Activated T-helper 2 cell treated with anti-CD3 and anti-CD28 coated beads, Interferon-gamma antibody, Interleukin-2, Interleukin-4, amounts not matched to agents 10 μg/mL and 5 μg/mL and 100 μg/mL, durations not matched to agents 14 hours and 24 hours and 36 hours (primary cell): Measurements from ENCODE around the gene SLC16A3. TPM values are rescaled to one million over a fixed set of nuclear protein-coding genes. Genes with fewer than 3 reads are reported as not detected.
A peak's percentile ranks its signal among the peaks of the same experiment; 100 is the strongest.

ENCODE experiments used
- DNase-seq: peaks from one replicate; pipeline ENCODE4 v3.0.0; 2021; ENCODE audit warnings: low spot score
- H3K27ac Mint-ChIP-seq: one replicate; pipeline ENCODE4 v1.8.0; 2021; ENCODE audit warnings: mixed read lengths
- H3K27me3 Mint-ChIP-seq: one replicate; pipeline ENCODE4 v1.8.0; 2021; ENCODE audit warnings: low read depth, mixed read lengths
- H3K36me3 Mint-ChIP-seq: one replicate; pipeline ENCODE4 v1.8.0; 2021; ENCODE audit warnings: low read depth, mixed read lengths
- H3K4me1 Mint-ChIP-seq: one replicate; pipeline ENCODE4 v1.8.0; 2021; ENCODE audit warnings: low read depth, mixed read lengths
- H3K4me3 Mint-ChIP-seq: one replicate; pipeline ENCODE4 v1.8.0; 2021; ENCODE audit warnings: low read depth, mild to moderate bottlenecking, moderate library complexity, mixed read lengths
- H3K9me3 Mint-ChIP-seq: one replicate; pipeline ENCODE4 v1.8.0; 2021; ENCODE audit warnings: mixed read lengths
- intact Hi-C: fragments of 100-400 bp; cut with micrococcal nuclease; formaldehyde crosslinking; loops from one replicate; pipeline ENCODE4 v1.15.1; 2023
- total RNA-seq: library from RNA; stranded (reverse); gene quantifications from 2 replicates; pipeline ENCODE4 v1.2.3, GENCODE V29; 2022

Gene SLC16A3
- total RNA-seq, 1 donor from 2014 or later = 187 TPM

GRCh38 chr17:82219753-82220709, 8.8 kb upstream of the SLC16A3 start:
- H3K27me3 Mint-ChIP-seq = no peaks in the 10 kb centered on the region
- H3K36me3 Mint-ChIP-seq = no peaks in the 10 kb centered on the region
- no peak overlapping the region for H3K4me3 Mint-ChIP-seq
- no peak overlapping the region for H3K27ac Mint-ChIP-seq
- H3K9me3 Mint-ChIP-seq = no peaks in the 10 kb centered on the region
- intact Hi-C loops = no loop called here
- DNase-seq = no peak
- peaks cover 10% of the 10 kb centered on the region for H3K4me1 Mint-ChIP-seq

- H3K9me3 Mint-ChIP-seq = no peaks in the 10 kb centered on the region
- H3K27me3 Mint-ChIP-seq = no peaks in the 10 kb centered on the region
- intact Hi-C loops = no loop called here
- H3K4me1 Mint-ChIP-seq = peaks cover 4% of the 10 kb centered on the region
- no peak overlapping the region for H3K27ac Mint-ChIP-seq
- no peak for DNase-seq
- H3K4me3 Mint-ChIP-seq = no peak overlapping the region
- H3K36me3 Mint-ChIP-seq = no peaks in the 10 kb centered on the region
Measured at GRCh38 chr17:82221341-82221902, 7.4 kb upstream of the SLC16A3 start.

- no peaks in the 10 kb centered on the region for H3K9me3 Mint-ChIP-seq
- no peak for DNase-seq
Measured at GRCh38 chr17:82222816-82223215, 6.0 kb upstream of the SLC16A3 start.

GRCh38 chr17:82223517-82223916, 5.3 kb upstream of the SLC16A3 start:
- intact Hi-C loops = no loop called here
- H3K27ac Mint-ChIP-seq = no peak overlapping the region
- H3K9me3 Mint-ChIP-seq = no peaks in the 10 kb centered on the region
- H3K4me3 Mint-ChIP-seq = no peak overlapping the region
- H3K27me3 Mint-ChIP-seq = no peaks in the 10 kb centered on the region
- H3K36me3 Mint-ChIP-seq = no peaks in the 10 kb centered on the region
- no peak for DNase-seq
- H3K4me1 Mint-ChIP-seq = peaks cover 3% of the 10 kb centered on the region

More at GRCh38 chr17:82222816-82223215, 6.0 kb upstream of the SLC16A3 start:
- Mint-ChIP-seq H3K27ac (no peak overlapping the region), H3K36me3 (no peaks in the 10 kb centered on the region), H3K4me1 (peaks cover 3% of the 10 kb centered on the region), H3K4me3 (no peak overlapping the region), H3K27me3 (no peaks in the 10 kb centered on the region)
- intact Hi-C loops = no loop called here

GRCh38 chr17:82224666-82225065, 4.2 kb upstream of the SLC16A3 start:
- no peak overlapping the region for H3K4me3 Mint-ChIP-seq
- no peak overlapping the region for H3K27ac Mint-ChIP-seq

GRCh38 chr17:82225368-82226029, 3.3 kb upstream of the SLC16A3 start:
- no peak for DNase-seq
- Mint-ChIP-seq H3K27me3 (no peaks in the 10 kb centered on the region), H3K27ac (no peak overlapping the region), H3K4me1 (peaks cover 6% of the 10 kb centered on the region), H3K4me3 (no peak overlapping the region), H3K36me3 (peaks cover 4% of the 10 kb centered on the region), H3K9me3 (no peaks in the 10 kb centered on the region)
- intact Hi-C loops = no loop called here

More at GRCh38 chr17:82224666-82225065, 4.2 kb upstream of the SLC16A3 start:
- Mint-ChIP-seq H3K9me3 (no peaks in the 10 kb centered on the region), H3K36me3 (no peaks in the 10 kb centered on the region), H3K4me1 (peaks cover 3% of the 10 kb centered on the region), H3K27me3 (no peaks in the 10 kb centered on the region)
- intact Hi-C loops = no loop called here
- no peak for DNase-seq

GRCh38 chr17:82226146-82226808, 2.6 kb upstream of the SLC16A3 start:
- Mint-ChIP-seq H3K36me3 (peaks cover 4% of the 10 kb centered on the region), H3K27me3 (no peaks in the 10 kb centered on the region), H3K27ac (no peak overlapping the region), H3K9me3 (no peaks in the 10 kb centered on the region), H3K4me3 (no peak overlapping the region), H3K4me1 (peaks cover 6% of the 10 kb centered on the region)
- DNase-seq = no peak
- intact Hi-C loops = no loop called here

GRCh38 chr17:82226809-82227628, 1.8 kb upstream of the SLC16A3 start:
- Mint-ChIP-seq H3K36me3 (peaks cover 5% of the 10 kb centered on the region), H3K4me3 (peak overlapping the region; percentile 33), H3K27me3 (no peaks in the 10 kb centered on the region), H3K4me1 (peaks cover 6% of the 10 kb centered on the region), H3K9me3 (no peaks in the 10 kb centered on the region), H3K27ac (peak overlapping the region; percentile 46)
- no peak for DNase-seq
- intact Hi-C loops = no loop called here

- intact Hi-C loops = loop anchor here (2.0 kb wide), 1 partner anchor 15 kb away; the partner anchor contains the start of gene CCDC57
Measured at GRCh38 chr17:82227629-82228277, 1.1 kb upstream of the SLC16A3 start.

GRCh38 chr17:82228278-82228841, 482 bp upstream of the SLC16A3 start:
- intact Hi-C loops = loop anchor here (2.0 kb wide), 1 partner anchor 16 kb away; the partner anchor contains the start of gene CCDC57

More at GRCh38 chr17:82227629-82228277, 1.1 kb upstream of the SLC16A3 start:
- peak overlapping the region; percentile 85 for H3K27ac Mint-ChIP-seq
- H3K27me3 Mint-ChIP-seq = no peaks in the 10 kb centered on the region
- H3K9me3 Mint-ChIP-seq = no peaks in the 10 kb centered on the region
- peaks cover 6% of the 10 kb centered on the region for H3K36me3 Mint-ChIP-seq
- H3K4me3 Mint-ChIP-seq = peak overlapping the region; percentile 83
- DNase-seq = no peak
- H3K4me1 Mint-ChIP-seq = peaks cover 6% of the 10 kb centered on the region

More at GRCh38 chr17:82228278-82228841, 482 bp upstream of the SLC16A3 start:
- Mint-ChIP-seq H3K27ac (peak overlapping the region; percentile 85), H3K4me1 (peaks cover 6% of the 10 kb centered on the region), H3K4me3 (peak overlapping the region; percentile 83), H3K36me3 (peaks cover 7% of the 10 kb centered on the region), H3K27me3 (no peaks in the 10 kb centered on the region), H3K9me3 (no peaks in the 10 kb centered on the region)
- DNase-seq = peak; percentile 73
